Measurements from ENCODE around the gene HFM1.
A peak's percentile ranks its signal among the peaks of the same experiment; 100 is the strongest.
"Not testable (repeated sequence)": the region's sequence is repeated elsewhere in the genome, so short reads cannot be mapped to it uniquely, and the experiment has no call there.

Gene HFM1

DNA sequence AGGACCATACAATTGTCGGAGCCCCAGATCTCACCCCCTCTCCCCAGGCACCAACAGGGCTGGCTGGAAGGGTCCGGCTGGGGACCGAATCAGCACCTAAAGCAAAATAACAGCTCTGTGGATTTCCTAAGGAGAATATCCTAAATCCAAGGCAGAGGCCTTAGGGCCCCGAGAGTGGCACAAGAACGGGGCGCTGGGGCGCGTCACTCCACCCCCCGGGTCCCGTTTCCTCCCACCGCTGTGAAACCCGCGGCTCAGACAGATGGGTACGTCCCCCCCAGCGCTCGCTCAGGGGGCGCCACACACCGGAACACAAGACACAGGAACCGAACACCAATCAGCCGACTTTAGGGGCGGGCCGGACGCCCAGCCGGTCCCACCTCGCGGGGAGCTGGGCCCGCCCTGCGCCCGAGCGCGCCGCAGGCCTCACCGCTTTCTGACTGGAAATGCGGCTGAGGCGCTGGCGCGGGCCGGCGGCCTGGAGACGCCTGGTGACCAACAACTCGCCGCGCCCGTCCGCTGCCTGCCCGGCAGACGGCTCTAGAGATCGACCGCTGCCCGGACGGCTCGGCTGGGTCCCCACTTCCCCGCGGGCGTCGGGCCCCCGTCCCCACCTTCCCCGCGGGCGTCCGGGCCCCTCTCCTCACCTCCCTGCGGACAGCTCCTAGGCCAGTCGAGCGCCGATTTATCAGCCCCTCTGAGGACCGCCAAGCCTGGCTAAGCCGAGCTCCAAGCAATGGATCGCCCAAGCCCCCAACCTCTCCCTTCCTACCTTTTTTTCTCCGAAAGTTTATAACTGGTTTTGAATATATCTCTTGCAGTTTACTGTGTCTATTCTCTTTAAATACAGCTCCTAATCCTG is at the start of gene HFM1:
HFM1 (minus strand) TSS at position 687 of the 862 bp plus-strand sequence. CDS start 3,755 bp downstream, outside the sequence.
- DNase-seq (ENCODE audit: low spot score): peak; percentile 17

DNA sequence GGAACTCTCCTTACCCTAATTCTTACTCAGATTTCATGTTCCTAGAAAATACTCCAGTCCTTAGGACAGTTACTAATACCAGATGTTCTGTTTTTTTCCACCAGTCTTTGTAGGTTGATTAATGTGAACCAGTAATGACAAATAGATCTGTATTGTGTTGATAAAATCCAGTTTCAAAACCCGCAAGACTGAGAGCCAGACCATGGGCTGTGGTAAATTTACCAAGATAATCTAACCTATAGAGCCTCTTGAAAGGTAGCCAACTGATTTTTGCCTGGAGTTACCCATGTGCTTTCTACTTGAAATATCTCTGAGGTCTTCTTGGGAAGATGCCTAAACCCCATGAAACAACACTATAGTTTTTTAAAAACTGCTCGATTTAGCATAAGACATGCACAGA is 49.5 kb upstream of the HFM1 start:
- no peak for DNase-seq (ENCODE audit: low spot score)

GRCh38 chr1:91450260-91450659 is 45.6 kb upstream of the HFM1 start:
- DNase-seq (ENCODE audit: low spot score): no peak

DNA sequence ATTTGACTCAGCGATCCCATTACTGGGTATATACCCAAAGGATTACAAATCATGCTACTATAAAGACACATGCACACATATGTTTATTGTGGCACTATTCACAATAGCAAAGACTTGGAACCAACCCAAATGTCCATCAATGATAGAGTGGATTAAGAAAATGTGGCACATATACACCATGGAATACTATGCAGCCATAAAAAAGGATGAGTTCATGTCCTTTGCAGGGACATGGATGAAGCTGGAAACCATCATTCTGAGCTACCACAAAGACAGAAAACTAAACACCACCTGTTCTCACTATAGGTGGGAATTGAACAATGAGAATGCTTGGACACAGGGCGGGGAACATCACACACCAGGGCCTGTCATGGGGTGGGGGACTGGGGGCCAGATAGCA is 43.1 kb upstream of the HFM1 start:
- DNase-seq (ENCODE audit: low spot score): not testable (repeated sequence)

GRCh38 chr1:91441980-91442379 is 37.3 kb upstream of the HFM1 start:
- DNase-seq (ENCODE audit: low spot score): not testable (repeated sequence)

- no peak for DNase-seq (ENCODE audit: low spot score)
These were observed 36.2 kb upstream of the HFM1 start for GRCh38 chr1:91440847-91441246.

- DNase-seq (ENCODE audit: low spot score): no peak
These were observed 34.4 kb upstream of the HFM1 start for GRCh38 chr1:91439016-91439415.

GRCh38 chr1:91428182-91428798 is 23.7 kb upstream of the HFM1 start:
- no peak for DNase-seq (ENCODE audit: low spot score)

GRCh38 chr1:91427741-91428140 is 23.1 kb upstream of the HFM1 start:
- DNase-seq (ENCODE audit: low spot score): no peak

DNA sequence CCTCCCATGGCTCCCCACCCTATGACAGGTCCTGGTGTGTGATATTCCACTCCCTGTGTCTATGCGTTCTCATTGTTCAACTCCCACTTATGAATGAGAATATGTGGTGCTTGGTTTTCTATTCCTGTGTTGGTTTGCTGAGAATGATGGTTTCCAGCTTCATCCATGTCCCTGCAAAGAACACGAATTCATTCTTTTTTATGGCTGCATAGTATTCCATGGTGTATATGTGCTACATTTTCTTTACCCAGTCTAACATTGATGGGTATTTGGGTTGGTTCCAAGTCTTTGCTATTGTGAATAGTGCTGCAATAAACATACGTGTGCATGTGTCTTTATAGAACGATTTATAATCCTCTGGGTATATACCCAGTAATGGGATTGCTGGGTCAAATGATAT is 17.9 kb upstream of the HFM1 start:
- DNase-seq (ENCODE audit: low spot score): not testable (repeated sequence)

GRCh38 chr1:91412371-91412770 is 7.7 kb upstream of the HFM1 start:
- no peak for DNase-seq (ENCODE audit: low spot score)

- DNase-seq (ENCODE audit: low spot score): no peak
These were observed 2.2 kb upstream of the HFM1 start for GRCh38 chr1:91406773-91407389.

- no peak for DNase-seq (ENCODE audit: low spot score)
These were observed 2.6 kb downstream of the HFM1 start for GRCh38 chr1:91402023-91402422.

- DNase-seq (ENCODE audit: low spot score): no peak
These were observed 4.4 kb downstream of the HFM1 start for GRCh38 chr1:91400133-91400725.

GRCh38 chr1:91398291-91398690 is 6.3 kb downstream of the HFM1 start:
- DNase-seq (ENCODE audit: low spot score): no peak

DNA sequence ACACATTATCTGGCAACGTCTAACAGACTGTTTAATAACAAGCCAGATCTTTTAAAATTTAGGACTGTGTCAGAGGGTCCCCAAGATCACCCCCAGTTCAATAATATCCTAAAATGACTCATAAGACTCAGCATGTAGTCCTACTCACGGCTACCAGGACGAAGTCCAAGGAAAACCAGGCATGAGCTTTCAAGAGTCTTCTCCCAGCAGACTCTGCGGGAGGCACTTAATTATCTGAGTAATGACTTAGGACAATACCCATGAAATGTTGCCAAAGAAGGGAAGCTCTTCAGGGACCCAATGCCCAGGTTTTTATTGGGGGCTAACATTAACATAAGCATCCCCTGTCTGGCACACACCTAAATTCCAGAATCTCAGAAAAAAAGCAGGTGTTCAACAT is 7.0 kb downstream of the HFM1 start:
- DNase-seq (ENCODE audit: low spot score): no peak

DNA sequence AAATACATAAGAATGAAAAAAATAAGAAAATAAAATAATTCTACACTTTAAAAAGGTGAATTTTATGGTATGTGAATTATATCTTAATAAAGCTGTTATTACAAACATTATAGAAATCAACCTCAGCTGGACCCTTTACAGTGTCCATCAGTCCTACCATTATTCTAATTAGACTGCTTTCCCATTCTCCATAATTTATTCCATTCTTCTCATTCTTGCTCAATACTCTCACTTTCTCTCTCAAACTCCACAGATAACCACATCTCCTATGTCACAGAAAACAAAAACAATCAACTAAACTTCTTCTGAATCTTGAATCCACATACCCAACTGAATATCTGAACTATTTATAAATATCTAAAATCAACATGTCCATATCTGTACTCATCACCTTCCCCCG is 11.6 kb downstream of the HFM1 start:
- no peak for DNase-seq (ENCODE audit: low spot score)

GRCh38 chr1:91386109-91386508 is 18.5 kb downstream of the HFM1 start:
- no peak for DNase-seq (ENCODE audit: low spot score)

GRCh38 chr1:91383456-91383855 is 21.2 kb downstream of the HFM1 start:
- DNase-seq (ENCODE audit: low spot score): no peak

GRCh38 chr1:91381844-91382243 is 22.8 kb downstream of the HFM1 start:
- no peak for DNase-seq (ENCODE audit: low spot score)

DNA sequence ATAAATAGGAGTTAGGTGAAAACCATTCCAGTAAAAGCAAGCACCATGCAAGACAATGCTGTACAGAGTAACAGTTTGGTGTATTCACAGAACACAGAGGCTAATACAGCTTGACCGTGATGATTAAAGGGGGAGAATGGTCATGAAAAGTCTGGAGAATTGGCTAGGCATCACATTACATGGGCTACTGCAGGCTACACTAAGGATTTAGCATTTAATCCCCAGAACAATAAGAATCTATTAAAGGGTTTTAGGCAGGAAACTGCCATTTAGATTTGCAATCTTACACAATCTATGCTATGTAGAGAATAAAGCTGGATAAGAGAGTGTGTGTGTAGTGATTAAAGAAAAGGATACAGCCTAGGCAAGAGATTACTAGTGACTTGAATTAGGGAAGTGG is 30.6 kb downstream of the HFM1 start:
- no peak for DNase-seq (ENCODE audit: low spot score)

- DNase-seq (ENCODE audit: low spot score): not testable (repeated sequence)
These were observed 32.4 kb downstream of the HFM1 start for GRCh38 chr1:91372230-91372629.

GRCh38 chr1:91349524-91349923 is 55.1 kb downstream of the HFM1 start:
- DNase-seq (ENCODE audit: low spot score): no peak
